Fibroblast of skin of right biceps (primary cell): ENCODE results near the gene ACTR5.
"Not testable (repeated sequence)": the region's sequence is repeated elsewhere in the genome, so short reads cannot be mapped to it uniquely, and the experiment has no call there.

Source experiments
- DNase-seq: peaks from one replicate; pipeline ENCODE4 v3.0.0-alpha.2; 2013

ACTR5 gene

GRCh38 chr20:38805958-38806854, 57.9 kb downstream of the ACTR5 start:
- DNase-seq = no peak

GRCh38 chr20:38806855-38807655, 58.8 kb downstream of the ACTR5 start:
- no peak for DNase-seq

GRCh38 chr20:38809942-38810341, 61.7 kb downstream of the ACTR5 start:
- no peak for DNase-seq

- no peak for DNase-seq
Measured at GRCh38 chr20:38810926-38811630, 62.8 kb downstream of the ACTR5 start.

- no peak for DNase-seq
Measured at GRCh38 chr20:38811769-38812168, 63.5 kb downstream of the ACTR5 start.

- no peak for DNase-seq
Measured at GRCh38 chr20:38812182-38812581, 63.9 kb downstream of the ACTR5 start.

- DNase-seq = no peak
Measured at GRCh38 chr20:38812709-38813573, 64.7 kb downstream of the ACTR5 start.

GRCh38 chr20:38813574-38813962, 65.3 kb downstream of the ACTR5 start:
- not testable (repeated sequence) for DNase-seq

- DNase-seq = no peak
Measured at GRCh38 chr20:38815446-38815845, 67.2 kb downstream of the ACTR5 start.

- DNase-seq = no peak
Measured at GRCh38 chr20:38818113-38819065, 70.1 kb downstream of the ACTR5 start.
